NOMO-1 treated with DMSO at 0.1 percent for 48 hours (cell line): ENCODE measurements around the gene NOP53.
"Not testable (repeated sequence)": the region's sequence is repeated elsewhere in the genome, so short reads cannot be mapped to it uniquely, and the experiment has no call there.

Source experiments
- DNase-seq: peaks from one replicate; lab custom pipeline; 2025; ENCODE audit not compliant: unreplicated experiment; lab: John Stamatoyannopoulos, UW

Gene NOP53

GRCh38 chr19:47718415-47719046, 26.8 kb upstream of the NOP53 start:
- DNase-seq = not testable (repeated sequence)

GRCh38 chr19:47719047-47719859, 26.1 kb upstream of the NOP53 start:
- no peak for DNase-seq

- no peak for DNase-seq
Measured at GRCh38 chr19:47720669-47721422, 24.5 kb upstream of the NOP53 start.

GRCh38 chr19:47723581-47723940, 21.8 kb upstream of the NOP53 start:
- DNase-seq = peak; percentile 78

GRCh38 chr19:47725759-47726401, 19.5 kb upstream of the NOP53 start:
- DNase-seq = peak; percentile 84

- peak; percentile 35 for DNase-seq
Measured at GRCh38 chr19:47726467-47726866, 18.9 kb upstream of the NOP53 start.

GRCh38 chr19:47728295-47728694, 17.1 kb upstream of the NOP53 start:
- DNase-seq = not testable (repeated sequence)

- no peak for DNase-seq
Measured at GRCh38 chr19:47729468-47729798, 15.9 kb upstream of the NOP53 start.

- no peak for DNase-seq
Measured at GRCh38 chr19:47729799-47730520, 15.4 kb upstream of the NOP53 start.

GRCh38 chr19:47730521-47730889, 14.8 kb upstream of the NOP53 start:
- DNase-seq = no peak

- no peak for DNase-seq
Measured at GRCh38 chr19:47730910-47731309, 14.4 kb upstream of the NOP53 start.

GRCh38 chr19:47735131-47735530, 10.2 kb upstream of the NOP53 start:
- no peak for DNase-seq

- no peak for DNase-seq
Measured at GRCh38 chr19:47740866-47741519, 4.4 kb upstream of the NOP53 start.

GRCh38 chr19:47741544-47742140, 3.7 kb upstream of the NOP53 start:
- DNase-seq = no peak

GRCh38 chr19:47742634-47743033, 2.7 kb upstream of the NOP53 start:
- no peak for DNase-seq

- DNase-seq = not testable (repeated sequence)
Measured at GRCh38 chr19:47746129-47746528, 783 bp downstream of the NOP53 start.

- no peak for DNase-seq
Measured at GRCh38 chr19:47749326-47749725, 4.0 kb downstream of the NOP53 start.

GRCh38 chr19:47750752-47751151, 5.4 kb downstream of the NOP53 start:
- DNase-seq = no peak

GRCh38 chr19:47752440-47753211, 7.3 kb downstream of the NOP53 start:
- DNase-seq = no peak
